Activated T-helper 9 cell treated with anti-CD3 and anti-CD28 coated beads, Interleukin-2, amount 50 U/mL, for 16 hours (primary cell): ENCODE results near the gene CCDC120.

Source experiments
- DNase-seq: peaks from one replicate; pipeline ENCODE4 v3.0.0-alpha.2; 2020; ENCODE audit warnings: low read depth

Gene CCDC120, protein sequence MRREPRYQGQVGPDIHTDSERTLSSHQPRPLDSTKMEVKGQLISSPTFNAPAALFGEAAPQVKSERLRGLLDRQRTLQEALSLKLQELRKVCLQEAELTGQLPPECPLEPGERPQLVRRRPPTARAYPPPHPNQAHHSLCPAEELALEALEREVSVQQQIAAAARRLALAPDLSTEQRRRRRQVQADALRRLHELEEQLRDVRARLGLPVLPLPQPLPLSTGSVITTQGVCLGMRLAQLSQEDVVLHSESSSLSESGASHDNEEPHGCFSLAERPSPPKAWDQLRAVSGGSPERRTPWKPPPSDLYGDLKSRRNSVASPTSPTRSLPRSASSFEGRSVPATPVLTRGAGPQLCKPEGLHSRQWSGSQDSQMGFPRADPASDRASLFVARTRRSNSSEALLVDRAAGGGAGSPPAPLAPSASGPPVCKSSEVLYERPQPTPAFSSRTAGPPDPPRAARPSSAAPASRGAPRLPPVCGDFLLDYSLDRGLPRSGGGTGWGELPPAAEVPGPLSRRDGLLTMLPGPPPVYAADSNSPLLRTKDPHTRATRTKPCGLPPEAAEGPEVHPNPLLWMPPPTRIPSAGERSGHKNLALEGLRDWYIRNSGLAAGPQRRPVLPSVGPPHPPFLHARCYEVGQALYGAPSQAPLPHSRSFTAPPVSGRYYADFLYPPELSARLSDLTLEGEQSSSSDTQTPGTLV

DNA sequence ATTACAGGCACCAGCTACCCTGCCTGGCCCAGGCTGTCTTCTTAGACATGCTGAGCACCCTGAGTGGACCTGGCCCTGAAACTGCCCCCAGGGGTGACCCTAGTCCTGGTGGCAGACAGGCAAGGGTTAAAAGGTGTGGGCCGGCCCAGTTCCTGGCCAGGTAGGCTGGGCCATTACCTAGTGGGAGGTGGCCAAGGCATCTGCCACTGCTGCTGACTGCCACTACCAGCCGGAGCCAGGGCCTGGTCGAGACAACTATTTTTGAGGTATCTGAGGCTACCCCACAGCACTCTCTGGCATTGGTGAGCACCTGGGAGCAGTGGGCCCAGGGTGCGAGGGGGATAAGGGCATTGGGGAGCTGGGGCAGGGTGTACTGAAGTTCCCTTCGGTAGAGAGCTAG lies at the start of gene CCDC120:
Gene CCDC120, plus strand, starts transcription at position 206 of the 400 bp plus-strand sequence. CDS start 3,043 bp downstream, outside the sequence.
- DNase-seq, result no peak

DNA sequence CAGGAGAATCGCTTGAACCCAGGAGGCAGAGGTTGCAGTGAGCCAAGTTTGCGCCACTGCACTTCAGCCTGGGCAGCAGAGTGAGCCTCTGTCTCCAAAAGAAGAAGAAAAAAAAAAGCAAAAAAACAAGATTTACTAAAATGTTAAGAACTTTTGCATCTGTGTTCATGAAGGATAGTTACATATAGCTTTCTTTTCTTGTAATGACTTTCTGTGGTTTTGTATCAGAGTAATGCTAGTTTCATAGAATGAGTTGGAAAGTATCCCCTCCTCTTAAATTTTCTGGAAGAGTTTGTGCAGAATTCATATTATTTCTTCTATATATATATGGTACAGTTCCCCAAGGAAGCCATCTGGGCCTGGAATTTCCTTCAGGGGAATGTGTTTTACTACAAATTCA lies 39.7 kb upstream of the CCDC120 start:
- DNase-seq, result no peak

GRCh38 chrX:49019599-49020249 lies 39.1 kb upstream of the CCDC120 start:
- DNase-seq, result no peak

DNA sequence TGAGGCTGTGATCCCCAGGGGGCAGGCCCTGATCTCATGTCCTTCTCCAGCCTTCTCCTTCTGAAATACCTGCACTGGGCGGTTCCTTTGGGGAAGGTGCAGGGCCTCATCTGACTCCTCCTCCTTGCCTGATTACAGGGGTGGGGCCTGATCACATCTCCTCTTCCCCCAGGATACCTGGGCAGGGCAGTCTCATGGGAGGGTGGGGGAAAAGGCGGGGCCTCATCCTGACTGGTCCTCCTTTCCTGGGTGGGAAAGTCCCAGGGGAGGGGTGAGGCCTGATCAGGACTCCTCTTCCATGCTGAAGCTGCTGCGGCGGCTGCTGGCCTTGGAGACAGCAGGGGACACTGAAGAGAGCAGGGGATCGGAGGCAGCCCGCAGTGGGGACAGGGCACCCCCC lies 28.9 kb upstream of the CCDC120 start:
- no peak for DNase-seq

DNA sequence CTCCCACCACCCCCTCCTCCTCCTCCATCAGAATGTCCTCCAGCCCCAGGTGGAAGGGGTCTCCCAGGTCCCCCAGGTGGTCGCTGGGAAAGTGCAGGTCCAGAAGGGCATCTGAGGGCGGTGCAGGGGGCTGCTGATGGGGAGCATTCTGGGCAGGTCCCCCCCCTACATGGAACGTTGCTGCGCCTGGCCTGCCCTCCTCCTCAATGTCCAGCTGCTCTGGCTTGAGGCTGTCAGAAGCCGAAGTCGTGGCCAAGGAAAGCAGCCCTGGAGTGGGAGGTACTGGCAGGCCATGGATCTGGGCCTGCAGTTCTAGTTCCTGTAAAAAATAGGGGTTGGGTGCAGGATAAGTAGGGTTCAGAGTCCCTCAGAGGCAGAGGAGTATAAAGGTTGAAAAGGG lies 28.5 kb upstream of the CCDC120 start:
- DNase-seq, result no peak

GRCh38 chrX:49037883-49038475 lies 20.8 kb upstream of the CCDC120 start:
- DNase-seq, result no peak

DNA sequence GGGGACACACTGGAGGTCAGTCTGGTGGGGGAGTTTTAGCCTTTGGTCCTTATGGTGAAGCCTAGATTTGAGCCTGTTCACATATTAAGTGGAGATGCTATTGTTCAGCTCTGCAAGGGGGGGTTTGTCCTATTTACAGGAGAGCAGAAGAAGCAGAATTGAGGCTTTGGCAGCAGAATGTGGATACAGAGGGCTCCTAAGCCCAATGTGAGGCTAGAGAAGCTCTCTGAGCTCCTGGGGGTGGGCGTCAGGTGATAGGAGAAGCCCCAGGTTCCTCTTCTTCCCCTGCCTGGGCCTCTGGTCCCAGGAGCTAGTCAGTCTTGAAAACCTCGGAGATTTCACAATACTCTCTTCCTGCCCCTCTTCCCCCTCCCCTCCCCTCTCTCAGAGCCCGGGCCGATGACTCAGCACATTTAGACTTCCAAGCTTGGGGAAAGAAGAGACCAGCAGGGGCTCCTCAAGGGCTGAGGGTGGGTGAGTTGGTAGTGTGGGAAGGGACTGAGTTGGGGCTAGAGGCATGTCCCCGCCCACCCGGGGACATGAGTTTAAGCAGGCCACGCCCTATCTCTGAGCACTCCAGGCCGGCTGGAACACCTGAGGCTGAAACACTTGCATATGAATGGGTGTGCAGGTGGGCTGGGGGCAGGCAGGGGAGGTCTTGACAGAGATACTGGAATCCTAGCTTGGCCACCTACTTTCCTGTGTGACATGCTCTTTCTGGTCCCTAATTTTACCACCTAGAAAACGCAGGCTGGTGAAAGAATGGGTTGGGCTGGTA lies 19.0 kb upstream of the CCDC120 start:
- DNase-seq, result peak; percentile 27

GRCh38 chrX:49040376-49040955 lies 18.3 kb upstream of the CCDC120 start:
- DNase-seq, result no peak

DNA sequence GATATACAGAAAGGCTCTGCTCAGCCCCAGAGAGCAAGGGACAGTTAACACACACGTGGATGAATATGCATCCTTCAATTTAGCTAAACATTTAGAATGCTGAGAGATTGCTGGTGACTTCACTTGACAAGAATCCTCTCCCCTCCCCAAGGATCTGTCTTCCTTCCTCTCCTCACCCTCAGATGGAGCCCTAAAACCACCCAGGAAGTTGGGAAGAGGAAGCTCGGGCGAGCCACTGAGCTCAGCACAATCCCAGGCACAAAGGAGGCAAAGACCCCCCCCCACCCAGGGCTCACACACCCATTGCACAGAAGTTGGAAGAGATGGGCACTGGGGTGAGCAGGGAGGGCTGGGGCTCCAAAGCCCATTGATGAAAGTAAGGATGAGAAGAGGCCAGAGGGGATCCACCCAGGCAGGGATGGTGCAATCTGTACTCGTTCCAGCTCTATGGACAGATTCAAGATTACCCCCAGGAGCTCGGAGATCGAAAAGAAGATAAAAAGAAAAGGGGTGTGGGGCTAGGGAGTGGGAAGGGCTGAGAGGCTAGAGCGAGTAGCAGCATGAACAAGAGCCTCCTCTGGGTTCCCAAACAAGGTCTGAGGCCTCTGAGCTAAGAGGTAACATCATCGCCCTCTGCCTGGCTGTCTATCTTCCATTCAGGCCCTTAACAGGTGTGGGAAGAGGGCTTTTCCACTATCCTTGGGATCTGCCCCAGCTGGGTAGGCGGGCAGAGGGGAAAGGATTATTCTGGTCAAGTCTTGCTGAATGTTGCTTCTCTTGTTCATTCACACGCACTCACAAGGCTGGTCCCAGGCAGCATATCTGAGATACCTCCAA lies 16.8 kb upstream of the CCDC120 start:
- no peak for DNase-seq

- DNase-seq, result no peak
These were observed 16.1 kb upstream of the CCDC120 start for GRCh38 chrX:49042581-49043219.

DNA sequence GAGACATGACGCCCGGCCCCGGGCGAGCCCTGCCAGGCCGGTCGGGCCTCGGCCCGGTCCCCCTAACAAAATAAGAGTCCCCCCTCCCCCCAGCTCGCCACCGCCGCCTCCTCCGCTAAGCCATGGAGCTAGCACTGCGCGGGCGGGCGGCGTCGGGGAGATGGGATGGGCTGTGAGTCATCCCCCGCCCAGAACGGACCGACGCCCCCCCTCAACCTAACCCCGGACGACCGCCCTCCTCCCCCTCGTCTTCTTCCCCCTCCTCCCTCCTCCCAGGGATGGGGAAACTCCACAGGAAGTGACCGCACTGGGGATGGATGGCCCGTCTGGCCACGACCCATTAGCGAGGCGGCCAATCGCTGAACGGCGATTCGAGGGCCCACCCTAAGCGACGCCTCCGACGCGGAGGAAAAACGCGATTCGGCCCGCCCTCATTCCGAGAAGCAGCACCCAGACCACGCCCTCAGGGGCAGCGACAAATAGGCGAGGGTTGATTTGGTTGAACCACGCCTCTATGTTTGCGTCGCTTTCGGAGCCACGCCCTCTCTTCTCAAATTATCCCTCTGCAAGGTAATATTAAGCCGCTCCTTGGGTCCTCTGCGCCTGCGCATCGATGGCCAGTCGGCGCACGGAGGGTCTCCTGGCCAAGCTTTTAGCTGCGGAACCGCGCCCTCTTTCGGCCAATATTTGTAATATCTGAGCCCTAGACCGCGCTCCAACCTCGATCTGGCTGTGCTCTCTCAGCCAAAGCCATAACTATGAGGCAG lies 15.4 kb upstream of the CCDC120 start, which contains the start of gene TFE3:
Gene TFE3, minus strand, starts transcription at position 138 of the 767 bp plus-strand sequence. Its CDS starts 131 bp downstream, at position 7.
- DNase-seq, result peak; percentile 90

- no peak for DNase-seq
These were observed 14.9 kb upstream of the CCDC120 start for GRCh38 chrX:49043987-49044281.

DNA sequence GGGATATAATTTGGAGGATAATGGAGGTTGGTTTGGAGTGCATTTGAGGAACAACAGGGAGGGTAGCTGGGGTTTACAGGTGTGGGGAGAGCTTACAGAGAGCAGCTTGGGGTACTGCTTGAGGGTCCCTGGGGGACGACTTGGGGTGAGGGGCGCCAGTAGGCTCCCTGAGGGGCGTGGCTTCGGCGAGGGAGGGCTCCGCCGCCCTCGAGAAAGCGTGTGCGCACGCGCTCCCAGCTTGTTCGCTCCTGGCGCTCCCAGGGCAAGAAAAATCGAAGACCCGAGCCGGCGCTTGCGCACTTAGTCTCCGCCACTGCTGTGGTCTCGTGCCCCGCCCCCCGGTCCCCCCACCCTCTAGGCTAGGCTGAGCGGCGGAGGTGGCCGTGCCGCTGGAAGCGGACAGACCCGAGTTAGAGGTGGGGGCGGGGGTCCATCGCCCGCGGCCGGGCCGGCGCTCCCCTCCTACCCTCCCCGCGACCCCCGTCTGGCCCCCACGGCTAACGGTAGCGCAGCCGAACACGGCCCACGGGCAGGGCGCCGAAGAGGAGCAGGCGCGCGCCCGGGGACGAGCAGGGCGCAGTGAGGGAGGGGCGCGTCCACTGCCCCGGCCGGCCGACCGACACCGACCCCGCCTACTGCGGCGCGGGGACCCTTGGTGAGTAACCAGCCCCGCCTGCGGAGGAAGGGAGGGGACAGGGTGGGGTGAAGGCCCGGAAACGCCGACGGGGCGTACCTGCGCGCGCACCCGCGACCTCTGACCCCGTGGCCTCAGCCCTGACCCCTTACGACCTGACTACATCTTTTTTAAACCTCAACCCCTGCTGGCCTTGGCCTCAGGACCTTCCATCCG lies 5.4 kb upstream of the CCDC120 start:
- peak; percentile 45 for DNase-seq

- no peak for DNase-seq
These were observed 4.6 kb upstream of the CCDC120 start for GRCh38 chrX:49054073-49054762.

- no peak for DNase-seq
These were observed 402 bp downstream of the CCDC120 start for GRCh38 chrX:49059201-49059600.

GRCh38 chrX:49059681-49060085 lies 884 bp downstream of the CCDC120 start:
- DNase-seq, result no peak

DNA sequence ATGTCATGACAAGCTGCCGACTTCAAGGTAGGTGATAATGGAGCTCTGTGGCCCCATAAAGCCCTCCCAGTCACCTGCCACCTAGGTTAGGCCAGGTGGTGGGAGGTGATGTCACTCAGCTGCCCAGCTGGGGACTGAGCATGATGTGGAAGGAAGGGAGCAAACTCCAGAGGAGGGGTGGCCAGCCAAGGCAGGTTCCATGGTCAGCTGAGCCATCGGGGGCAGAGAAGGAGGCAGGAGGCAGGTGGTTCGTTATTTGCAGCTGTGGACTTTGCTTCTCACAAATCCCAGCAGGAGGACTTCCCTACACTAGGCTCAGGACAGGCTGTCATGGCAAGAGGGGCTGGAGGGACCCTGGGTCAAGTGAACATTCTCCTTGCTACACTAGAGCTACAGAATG lies 2.1 kb downstream of the CCDC120 start:
- DNase-seq, result no peak

DNA sequence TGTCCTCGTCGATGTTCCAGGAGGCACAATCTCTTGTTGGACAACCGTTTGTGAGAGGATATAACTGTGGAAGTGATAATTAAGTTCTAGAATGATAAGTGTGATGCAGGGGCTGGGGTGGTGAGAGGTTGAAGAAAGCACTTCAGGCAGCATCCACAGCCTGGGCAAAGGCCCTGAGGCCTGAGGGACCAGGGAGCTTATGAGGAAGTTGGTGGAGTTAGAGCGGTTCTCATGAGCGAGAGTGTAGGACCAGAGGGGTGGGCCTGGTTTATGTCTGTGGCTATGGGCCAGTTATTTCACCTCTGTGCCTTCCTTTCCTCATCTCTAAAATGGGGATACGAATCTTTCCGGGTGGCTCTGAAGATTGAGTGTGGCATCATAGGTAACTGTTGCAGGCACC lies 2.7 kb downstream of the CCDC120 start:
- no peak for DNase-seq
